Glutamatergic neuron (in vitro differentiated cells): ENCODE results near the gene RBM46. TPM values are rescaled to one million over a fixed set of nuclear protein-coding genes. Genes with fewer than 3 reads are reported as not detected.
A peak's percentile ranks its signal among the peaks of the same experiment; 100 is the strongest.

Experiments
- DNase-seq: peaks from one replicate; pipeline ENCODE4 v3.0.0; 2022
- H3K27ac Mint-ChIP-seq: one replicate; pipeline ENCODE4 v1.8.0; 2020; ENCODE audit warnings: mild to moderate bottlenecking, mixed read lengths, inconsistent platforms; ENCODE audit not compliant: unreplicated experiment
- H3K27me3 Mint-ChIP-seq: one replicate; pipeline ENCODE4 v1.8.0; 2020; ENCODE audit warnings: mild to moderate bottlenecking, moderate library complexity, mixed read lengths, inconsistent platforms; ENCODE audit not compliant: unreplicated experiment
- H3K36me3 Mint-ChIP-seq: one replicate; pipeline ENCODE4 v1.8.0; 2020; ENCODE audit warnings: mild to moderate bottlenecking, mixed read lengths, inconsistent platforms; ENCODE audit not compliant: unreplicated experiment
- H3K4me1 Mint-ChIP-seq: one replicate; pipeline ENCODE4 v1.8.0; 2020; ENCODE audit warnings: mild to moderate bottlenecking, low read depth, mixed read lengths, inconsistent platforms; ENCODE audit not compliant: unreplicated experiment
- H3K4me3 Mint-ChIP-seq: one replicate; pipeline ENCODE4 v1.8.0; 2020; ENCODE audit warnings: mild to moderate bottlenecking, mixed read lengths, inconsistent platforms; ENCODE audit not compliant: unreplicated experiment
- H3K9me3 Mint-ChIP-seq: one replicate; pipeline ENCODE4 v1.8.0; 2020; ENCODE audit warnings: mild to moderate bottlenecking, moderate library complexity, mixed read lengths, inconsistent platforms; ENCODE audit not compliant: unreplicated experiment
- CTCF ChIP-seq: fragments of 200-600 bp; sonication (generic); IDR thresholded peaks from one replicate; pipeline ENCODE4 v1.5.0; 2021; ENCODE audit not compliant: partially characterized antibody, unreplicated experiment
- total RNA-seq: library from RNA; stranded (reverse); fragmentation: NEBNext Ultra II Directional; extraction: Animal tissue kit (Norgen Biotek cat#: 25700); gene quantifications from one replicate; pipeline ENCODE4 v1.2.1, GENCODE V29; 2021; ENCODE audit not compliant: unreplicated experiment

Gene RBM46
- total RNA-seq, 1 donor from 2014 or later = 7.9 TPM

GRCh38 chr4:154743683-154744340, 37.3 kb upstream of the RBM46 start, which contains the start of gene LRAT:
TSS of gene LRAT (plus strand) at chr4:154744000. CDS start at chr4:154744327, 327 bp downstream.
- Mint-ChIP-seq H3K36me3 (no peaks in the 10 kb centered on the region), H3K4me3 (peak within 1 kb of the TSS; percentile 93), H3K9me3 (peaks cover 2% of the 10 kb centered on the region), H3K27ac (no peak within 1 kb of the TSS), H3K4me1 (peaks cover 1% of the 10 kb centered on the region), H3K27me3 (peaks cover 18% of the 10 kb centered on the region)
- peak; percentile 77 for DNase-seq
- no peak for TF ChIP-seq CTCF

GRCh38 chr4:154744341-154744926, 36.6 kb upstream of the RBM46 start:
- no peaks in the 10 kb centered on the region for H3K36me3 Mint-ChIP-seq
- DNase-seq = no peak
- H3K4me3 Mint-ChIP-seq = peak overlapping the region; percentile 93
- no peak for TF ChIP-seq CTCF
- H3K9me3 Mint-ChIP-seq = peaks cover 2% of the 10 kb centered on the region
- H3K27ac Mint-ChIP-seq = no peak overlapping the region
- H3K27me3 Mint-ChIP-seq = peaks cover 18% of the 10 kb centered on the region
- peaks cover 1% of the 10 kb centered on the region for H3K4me1 Mint-ChIP-seq

GRCh38 chr4:154757713-154758112, 23.4 kb upstream of the RBM46 start:
- TF ChIP-seq CTCF = no peak
- H3K4me3 Mint-ChIP-seq = no peak overlapping the region
- no peak for DNase-seq
- no peak overlapping the region for H3K27ac Mint-ChIP-seq
- H3K9me3 Mint-ChIP-seq = no peaks in the 10 kb centered on the region
- H3K36me3 Mint-ChIP-seq = no peaks in the 10 kb centered on the region
- no peaks in the 10 kb centered on the region for H3K4me1 Mint-ChIP-seq
- H3K27me3 Mint-ChIP-seq = no peaks in the 10 kb centered on the region

GRCh38 chr4:154760895-154761294, 20.2 kb upstream of the RBM46 start:
- Mint-ChIP-seq H3K4me3 (no peak overlapping the region), H3K9me3 (no peaks in the 10 kb centered on the region), H3K27me3 (no peaks in the 10 kb centered on the region), H3K36me3 (no peaks in the 10 kb centered on the region), H3K4me1 (no peaks in the 10 kb centered on the region), H3K27ac (no peak overlapping the region)
- no peak for DNase-seq
- TF ChIP-seq CTCF = no peak

GRCh38 chr4:154778264-154778663, 2.8 kb upstream of the RBM46 start:
- peaks cover 2% of the 10 kb centered on the region for H3K9me3 Mint-ChIP-seq
- no peak for DNase-seq
- H3K4me1 Mint-ChIP-seq = no peaks in the 10 kb centered on the region
- no peaks in the 10 kb centered on the region for H3K36me3 Mint-ChIP-seq
- no peak overlapping the region for H3K4me3 Mint-ChIP-seq
- no peak overlapping the region for H3K27ac Mint-ChIP-seq
- peaks cover 1% of the 10 kb centered on the region for H3K27me3 Mint-ChIP-seq
- TF ChIP-seq CTCF = no peak
